ENCODE results near the gene PHOX2A.

GRCh38 chr11:72244060-72244360 is at the start of gene PHOX2A:
- TF ChIP-seq REST (tag by site-specific recombination; IDR thresholded peaks at IDR 0.05) (no peak), ZNF311 (tag by site-specific recombination; IDR thresholded peaks at IDR 0.05; ENCODE audit: borderline replicate concordance) (no peak), ZNF76 (tag by site-specific recombination; IDR thresholded peaks at IDR 0.05; ENCODE audit: borderline replicate concordance, low read depth) (no peak)

Data from HEK293 (cell line).